Activated gamma-delta T cell treated with anti-CD3 and anti-CD28 coated beads, Interleukin-2, amount 50 U/mL, for 16 hours (primary cell): ENCODE data around the gene PACRG.

Experiments used
- DNase-seq: peaks from one replicate; pipeline ENCODE4 v3.0.0-alpha.2; 2020; ENCODE audit warnings: low read depth

PACRG gene

DNA sequence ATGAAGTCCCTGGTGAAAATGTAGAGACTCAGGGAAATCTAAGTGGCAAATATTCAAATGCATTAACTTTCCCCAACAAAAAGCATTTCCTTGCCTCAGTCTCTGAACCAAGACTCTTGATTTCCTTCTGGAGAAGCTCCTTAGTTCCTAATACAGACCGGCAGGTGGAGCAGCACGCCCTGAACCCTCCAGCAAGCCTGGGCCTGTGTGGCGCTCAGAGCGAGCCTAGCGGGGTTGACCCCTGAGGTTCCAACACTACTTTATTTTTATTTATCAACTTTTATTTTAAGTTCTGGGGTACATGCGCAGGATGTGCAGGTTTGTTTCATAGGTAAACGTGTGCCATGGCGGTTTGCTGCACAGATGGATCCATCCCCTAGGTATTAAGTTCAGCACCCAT is 50.8 kb downstream of the PACRG start:
- DNase-seq = no peak

DNA sequence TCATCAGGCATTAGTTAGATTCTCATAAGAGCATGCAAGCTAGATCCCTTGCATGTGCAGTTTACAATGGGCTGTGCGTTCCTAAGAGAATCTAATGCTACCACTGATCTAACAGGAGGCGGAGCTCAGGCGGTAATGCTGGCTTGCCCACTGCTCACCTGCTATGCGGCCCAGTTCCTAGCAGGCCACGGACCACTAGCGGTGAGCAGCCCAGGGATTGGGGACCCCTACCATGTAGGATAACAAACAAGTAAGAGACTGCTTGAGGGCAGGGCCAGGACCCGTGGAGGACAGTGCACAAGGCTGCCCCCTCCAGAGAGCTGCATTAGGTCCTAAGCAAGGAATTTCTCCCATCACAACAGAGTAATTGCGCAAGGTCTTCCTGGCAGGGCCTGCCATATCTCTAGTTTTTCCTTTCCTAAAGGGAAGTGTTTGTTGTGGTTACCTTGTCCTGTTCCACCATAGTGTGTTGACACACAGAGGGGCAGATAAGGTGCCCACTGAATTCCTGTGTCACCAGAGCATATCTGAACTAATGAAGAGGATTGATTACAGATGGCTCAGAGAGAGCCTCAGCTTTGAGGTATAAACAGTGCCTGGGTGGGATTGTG is 58.0 kb downstream of the PACRG start:
- no peak for DNase-seq

DNA sequence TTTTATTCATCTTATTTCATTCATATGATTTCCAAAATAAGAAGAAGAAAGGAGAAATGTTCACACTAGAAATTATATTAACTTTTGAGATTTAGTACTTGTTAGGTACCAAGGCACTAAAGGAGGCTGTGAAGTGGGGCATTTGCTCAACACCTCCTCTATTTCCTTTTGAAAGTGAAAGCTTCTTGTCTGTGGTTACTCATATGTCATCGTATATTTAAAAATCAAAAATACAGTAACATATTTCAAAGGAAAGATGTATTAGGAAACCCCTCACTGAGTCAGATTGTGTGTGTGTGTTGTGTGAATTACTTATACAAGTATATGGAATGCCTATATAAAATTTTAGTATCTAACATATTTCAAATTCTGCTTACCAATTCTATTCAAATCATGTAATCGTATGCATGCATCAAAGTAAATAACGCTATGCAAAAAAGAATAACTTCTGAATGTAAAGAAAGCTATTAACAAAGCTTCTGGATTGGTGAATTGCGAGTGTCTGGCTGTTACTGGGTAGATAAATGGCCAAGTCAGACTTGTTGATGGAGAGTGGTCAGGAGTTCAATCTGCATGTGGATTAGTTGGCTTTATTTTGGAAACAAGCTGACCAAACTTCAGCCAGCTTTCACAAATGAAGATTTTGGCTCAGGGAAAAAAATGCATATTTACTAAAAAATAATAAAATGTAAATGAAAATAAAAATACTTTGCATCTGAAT is 70.9 kb downstream of the PACRG start:
- no peak for DNase-seq

DNA sequence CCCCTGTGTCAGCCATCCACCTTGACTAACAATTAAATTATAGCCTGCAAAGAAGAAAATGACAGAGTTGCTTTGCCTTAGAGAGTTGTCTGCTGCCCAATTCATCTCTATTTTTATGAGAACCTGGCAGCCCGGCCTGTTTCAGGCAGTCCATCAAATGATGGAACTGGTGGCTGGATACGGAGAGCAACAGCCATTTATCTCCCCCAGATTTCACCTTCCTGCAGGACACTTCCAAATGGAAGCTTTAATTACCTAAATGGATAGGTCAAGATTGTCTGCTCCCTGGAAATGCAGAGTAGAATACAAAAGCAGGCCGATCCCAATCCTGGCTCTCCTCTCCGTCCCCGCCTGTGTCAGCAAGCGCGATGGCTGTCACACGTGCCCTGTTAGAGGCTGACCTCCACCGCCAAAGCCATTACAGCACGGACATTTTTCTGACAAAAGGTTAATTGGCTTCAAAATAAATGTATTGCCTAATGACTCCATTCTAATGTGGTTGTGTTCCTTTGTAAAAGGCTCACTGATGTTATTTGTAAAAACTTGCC is 86.7 kb downstream of the PACRG start:
- no peak for DNase-seq

DNA sequence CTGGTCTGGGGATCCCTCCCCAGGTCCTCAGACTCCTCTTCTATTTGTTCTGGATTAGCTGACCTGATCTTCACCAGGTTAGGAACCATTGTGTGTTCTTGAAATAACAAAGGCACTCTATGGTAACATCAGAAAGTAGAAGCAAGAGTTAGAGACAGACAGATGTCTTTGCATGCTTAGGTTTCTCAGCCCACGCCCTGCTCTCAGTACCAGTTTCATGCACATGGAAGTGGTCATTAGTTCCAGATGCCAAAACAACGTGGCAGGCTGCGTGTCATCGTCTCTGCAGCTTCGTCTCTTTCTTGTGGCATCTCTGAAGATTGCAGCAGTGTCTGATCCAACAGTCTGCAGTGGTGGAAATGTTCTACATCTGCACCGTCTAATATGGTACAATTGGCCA is 89.4 kb downstream of the PACRG start:
- DNase-seq = no peak

DNA sequence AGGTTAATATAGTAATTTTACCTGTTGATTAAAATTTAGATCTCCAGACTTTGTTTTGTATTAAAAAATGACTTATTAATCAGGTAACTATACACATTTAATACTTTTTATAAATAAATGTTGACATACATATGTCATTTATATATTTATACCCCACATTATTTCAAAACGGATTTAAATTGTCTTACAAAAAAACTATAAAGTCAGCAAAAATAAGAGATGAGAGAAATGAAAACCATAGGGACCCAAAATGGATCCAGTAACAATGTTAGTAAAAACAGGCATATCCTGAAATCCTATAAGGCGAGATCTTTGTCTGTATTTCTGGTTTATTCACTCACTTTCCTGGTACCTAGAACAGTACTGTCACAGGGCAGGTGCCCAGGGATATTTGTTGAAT is 91.5 kb downstream of the PACRG start:
- no peak for DNase-seq

DNA sequence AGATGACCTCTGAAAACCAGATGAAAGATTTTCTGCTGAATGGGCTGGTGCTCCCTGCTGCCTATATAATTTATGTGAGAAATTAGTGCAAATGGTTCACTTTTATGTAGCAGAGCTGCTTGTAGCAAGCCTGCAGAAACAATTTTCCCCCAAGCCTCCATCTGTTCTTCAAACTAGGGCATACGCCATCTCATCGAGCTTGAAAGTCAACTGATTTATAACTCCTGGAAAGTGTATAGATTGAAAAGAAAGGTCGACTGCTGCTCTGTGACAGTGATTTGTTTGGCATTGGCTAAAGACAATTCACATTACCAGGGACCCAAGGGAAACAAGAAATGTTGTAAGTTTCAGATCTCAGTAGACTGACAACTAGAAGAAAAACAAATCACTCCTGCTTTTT is 93.3 kb downstream of the PACRG start:
- no peak for DNase-seq

DNA sequence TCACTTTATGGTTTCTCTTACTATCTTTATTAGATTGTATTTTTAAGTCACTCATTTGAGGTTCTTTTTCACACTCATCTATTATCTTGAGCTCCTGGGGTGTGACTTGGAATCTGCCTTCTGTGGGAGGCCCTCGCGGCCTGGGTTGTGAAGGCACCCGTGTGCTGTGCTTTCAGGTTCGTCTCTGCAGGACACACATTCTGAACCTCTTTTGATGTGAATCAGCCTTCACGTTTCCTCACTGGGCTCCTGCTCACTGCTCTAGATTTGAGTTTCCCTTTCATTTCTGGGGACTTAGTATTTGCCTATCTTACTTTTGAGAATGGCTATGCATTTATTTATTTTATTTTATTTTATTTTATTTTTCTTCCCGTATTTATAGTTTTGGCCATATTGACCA is 97.8 kb downstream of the PACRG start:
- no peak for DNase-seq

DNA sequence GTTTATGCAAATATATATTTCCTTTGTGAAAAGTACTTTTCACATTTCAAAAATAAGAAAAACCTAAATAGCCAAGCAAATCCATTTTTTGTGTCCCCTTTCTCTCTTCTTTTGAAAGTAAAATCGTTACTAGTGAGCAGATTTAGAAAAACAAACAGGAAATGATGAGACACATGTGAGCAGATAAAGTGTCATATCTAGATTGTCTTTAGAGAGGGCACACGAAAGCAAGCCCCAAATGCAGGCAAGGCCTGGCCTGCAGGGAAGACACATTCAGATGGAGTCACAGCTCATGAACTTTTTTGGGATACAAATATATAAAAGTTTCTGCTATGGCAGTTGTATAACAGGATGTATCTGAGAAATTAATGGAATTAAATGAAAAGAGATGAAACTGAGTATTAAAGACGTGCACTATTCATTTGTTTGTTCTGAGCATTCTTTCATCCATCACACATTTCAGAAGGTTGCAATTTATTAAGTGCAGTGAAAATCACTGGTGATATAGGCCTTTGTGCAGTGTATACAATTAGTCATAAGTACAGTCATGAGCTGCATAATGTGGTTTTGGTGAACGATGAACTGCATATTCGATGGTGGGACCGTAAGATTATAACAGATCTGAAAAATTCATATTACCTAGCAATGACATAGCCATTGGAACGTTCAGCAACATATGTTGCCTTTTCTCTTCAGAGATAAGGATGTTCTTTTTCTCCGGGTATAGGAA is 101.4 kb downstream of the PACRG start:
- no peak for DNase-seq

DNA sequence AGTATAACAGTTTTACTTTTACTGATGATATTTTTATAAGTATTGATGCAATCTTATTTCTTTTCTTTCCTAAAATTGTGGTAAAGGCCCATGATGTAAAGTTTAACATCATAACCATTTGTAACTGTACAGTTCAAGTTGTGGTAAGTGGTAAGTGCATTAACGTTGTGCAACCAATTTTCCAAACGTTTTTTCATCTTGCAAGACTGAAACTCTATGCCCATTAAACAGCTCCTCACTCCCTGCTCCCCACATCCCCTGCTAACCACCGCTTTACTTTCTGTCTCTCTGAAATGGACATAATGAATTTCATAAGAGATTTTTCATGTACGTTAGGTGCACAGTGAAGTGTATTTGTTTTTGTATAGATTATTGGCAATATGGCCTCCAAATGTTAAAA is 106.0 kb downstream of the PACRG start:
- no peak for DNase-seq

DNA sequence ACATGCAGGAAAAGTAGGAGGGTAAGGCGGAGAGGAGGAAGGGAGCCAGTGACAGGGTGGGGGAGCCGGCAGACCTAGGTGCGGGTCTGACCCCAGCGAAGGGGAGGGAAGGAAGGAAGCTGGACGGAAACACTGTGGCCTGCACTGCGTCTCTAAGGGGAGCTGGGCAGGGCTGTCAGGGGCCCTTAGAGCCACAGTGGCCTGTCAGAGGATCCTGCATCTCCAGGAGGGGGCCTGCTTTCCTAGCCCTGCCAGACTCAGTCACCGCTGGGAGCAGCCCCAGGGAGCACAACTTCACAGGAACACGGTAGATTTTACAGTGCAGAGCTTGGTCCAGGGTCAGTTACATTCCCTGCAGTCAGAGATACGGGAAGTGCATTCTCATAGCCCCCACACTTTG is 118.2 kb downstream of the PACRG start:
- DNase-seq = no peak

DNA sequence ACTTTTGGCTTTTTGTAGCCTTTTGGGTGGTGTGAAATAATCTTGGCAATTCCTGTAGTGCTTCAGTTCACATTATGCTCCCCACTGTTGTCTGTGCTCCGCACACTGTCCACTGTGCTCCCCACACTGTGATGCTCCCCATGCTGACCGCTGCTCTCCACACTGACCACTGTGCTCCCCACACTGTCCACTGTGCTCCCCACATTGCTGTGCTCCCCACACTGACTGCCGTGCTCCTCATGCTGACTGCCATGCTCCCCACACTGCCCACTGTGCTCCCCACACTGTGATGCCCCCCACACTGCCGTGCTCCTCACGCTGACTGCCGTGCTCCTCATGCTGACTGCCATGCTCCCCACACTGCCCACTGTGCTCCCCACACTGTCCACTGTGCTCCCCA is 118.9 kb downstream of the PACRG start:
- DNase-seq = no peak

DNA sequence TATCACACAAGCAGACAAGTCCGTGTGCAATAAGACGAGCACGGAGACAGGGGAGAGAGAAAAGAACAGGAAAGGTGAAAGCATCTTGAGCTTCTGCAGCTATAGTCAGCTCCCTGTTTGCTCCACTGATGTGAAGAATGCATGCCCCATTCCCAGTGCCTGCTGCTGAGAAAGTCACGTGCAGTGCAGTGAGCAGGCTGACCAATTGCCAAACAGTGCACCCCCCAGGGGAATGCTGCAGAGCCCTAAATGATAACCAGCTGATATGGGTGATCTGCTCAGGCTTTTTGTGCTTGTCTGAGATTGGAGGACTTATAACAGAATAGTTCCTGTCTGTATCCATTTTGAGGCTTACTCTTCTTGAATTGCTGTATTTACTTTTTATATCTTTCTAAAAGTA is 121.5 kb downstream of the PACRG start:
- DNase-seq = no peak

DNA sequence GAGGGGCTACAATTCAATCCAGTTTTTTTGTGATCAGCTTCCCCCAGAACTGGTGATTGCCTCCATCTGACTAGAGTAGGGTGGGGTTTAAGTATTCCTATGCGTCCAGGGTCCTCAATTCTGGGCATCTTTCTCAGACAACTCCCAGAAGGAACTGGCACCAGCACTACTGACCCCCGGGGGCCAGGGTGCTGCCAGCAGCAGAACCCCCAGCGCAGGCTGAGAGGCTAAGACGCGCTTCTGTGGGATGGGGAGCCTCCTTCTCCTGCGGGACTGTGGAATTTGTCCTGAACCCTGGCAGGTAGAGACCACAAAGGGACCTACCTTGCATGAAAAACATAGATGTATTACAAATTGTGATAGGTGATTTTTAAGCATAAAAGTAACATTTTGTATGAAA is 124.4 kb downstream of the PACRG start:
- no peak for DNase-seq

DNA sequence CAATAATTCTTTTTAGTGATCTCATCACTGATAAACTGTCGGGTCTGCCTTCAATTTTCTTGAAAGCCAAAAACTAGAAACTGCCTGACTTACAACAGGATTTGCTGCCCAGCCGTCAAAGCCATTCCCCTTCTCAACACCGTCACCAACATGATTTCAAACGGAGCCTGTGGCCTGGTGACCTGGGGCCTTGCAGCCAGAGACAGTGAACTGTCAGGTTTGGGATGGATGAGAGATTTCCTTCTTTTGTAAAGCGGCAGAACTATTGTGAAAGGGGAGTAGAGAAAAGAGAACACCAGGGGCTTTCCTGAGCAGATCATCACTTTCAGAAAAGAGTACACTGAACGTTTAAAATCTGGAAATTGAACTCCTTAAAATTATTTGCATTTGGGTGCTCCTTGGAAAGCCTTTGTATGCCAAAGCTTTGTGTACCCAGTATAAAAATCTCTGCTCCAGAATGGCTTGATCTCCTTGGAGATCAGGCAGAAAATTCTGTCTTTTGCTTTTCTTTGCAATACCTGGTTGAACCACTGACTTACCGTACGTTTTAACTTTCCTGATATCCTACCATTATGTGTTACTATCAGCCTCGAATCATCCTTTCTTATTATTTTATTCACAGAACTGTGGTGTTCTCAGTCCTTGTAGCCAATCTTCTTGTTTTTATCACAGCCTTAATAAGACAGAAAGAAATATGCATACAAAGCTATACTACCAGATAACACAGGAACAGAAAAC is 125.2 kb downstream of the PACRG start:
- DNase-seq = no peak

DNA sequence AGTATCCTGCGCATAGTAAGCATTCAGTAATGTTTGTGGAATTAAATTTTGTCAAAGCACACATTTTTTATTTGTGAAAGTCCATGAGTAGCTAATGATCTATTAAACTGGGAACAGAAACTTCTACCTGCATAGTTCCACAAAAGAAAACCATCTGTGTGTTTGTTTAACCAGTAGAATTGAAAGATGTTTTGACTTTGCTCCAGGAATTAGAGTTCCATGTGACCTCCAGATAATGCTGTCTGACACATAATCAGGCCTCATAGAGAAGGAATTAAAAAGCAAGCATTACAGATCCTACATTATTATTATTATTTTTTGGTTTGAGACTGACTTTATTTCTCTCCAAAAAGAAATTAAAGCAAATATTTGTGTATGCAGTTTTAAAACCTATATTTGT is 126.5 kb downstream of the PACRG start:
- DNase-seq = no peak

DNA sequence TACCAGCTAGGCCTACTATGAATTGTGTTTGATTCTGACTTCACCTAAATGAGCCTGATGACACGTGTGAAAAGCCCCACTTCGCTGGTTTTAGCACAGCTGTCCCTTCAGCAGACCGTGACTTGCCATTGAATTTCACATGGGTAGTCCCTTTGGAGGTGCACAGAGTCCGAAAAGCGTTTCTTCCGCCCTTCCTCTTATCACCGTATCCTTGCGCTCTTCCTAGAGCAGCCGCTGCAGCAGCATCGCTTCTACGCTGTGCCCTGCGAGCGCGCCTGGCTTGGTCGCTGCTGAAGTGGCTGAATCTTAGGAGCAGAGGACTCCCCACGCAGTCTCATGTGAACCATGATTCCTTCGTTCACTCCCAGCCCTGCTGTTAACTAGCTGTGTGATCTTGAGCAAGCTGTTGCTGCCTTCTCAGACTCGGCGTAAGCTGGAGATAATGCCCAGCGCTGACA is 127.0 kb downstream of the PACRG start:
- DNase-seq = no peak

DNA sequence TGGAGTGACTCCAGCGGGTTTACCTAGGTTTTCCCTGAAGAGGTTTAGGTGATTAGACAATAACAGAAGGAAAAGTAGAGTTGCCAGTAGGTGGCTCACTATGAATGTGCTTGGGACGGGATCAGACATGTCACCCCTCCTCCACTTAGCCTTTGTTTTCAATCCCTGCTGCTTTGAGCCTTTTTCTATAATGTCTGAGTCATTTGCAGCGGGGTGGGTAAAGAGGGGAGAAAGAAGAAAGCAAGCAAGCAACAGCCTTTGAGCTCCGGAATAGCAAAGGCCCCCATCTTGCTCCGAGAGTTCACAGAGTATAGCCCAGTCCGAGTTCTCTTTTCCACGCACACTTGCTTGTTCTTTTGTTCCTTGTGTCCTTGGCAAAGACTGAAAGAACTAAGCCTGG is 129.1 kb downstream of the PACRG start:
- DNase-seq = no peak

DNA sequence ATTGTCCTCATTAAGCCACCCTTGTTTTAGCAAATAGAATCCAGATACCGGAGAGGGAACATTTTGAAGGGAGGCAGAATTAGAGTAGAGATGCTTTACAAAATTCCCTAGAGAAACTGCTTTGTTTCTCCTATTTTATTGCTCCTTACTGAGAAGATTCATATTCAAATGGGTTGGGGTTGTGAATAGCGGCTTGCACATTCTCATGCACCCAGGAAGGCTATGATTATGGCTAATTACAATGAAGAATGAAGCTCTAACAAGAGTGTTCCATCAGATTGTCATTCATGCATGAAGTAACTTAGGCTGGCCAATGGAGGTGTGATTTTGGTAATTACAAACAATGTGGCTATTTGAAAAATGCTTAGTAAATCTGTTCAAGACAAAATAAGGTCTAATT is 129.6 kb downstream of the PACRG start:
- no peak for DNase-seq

DNA sequence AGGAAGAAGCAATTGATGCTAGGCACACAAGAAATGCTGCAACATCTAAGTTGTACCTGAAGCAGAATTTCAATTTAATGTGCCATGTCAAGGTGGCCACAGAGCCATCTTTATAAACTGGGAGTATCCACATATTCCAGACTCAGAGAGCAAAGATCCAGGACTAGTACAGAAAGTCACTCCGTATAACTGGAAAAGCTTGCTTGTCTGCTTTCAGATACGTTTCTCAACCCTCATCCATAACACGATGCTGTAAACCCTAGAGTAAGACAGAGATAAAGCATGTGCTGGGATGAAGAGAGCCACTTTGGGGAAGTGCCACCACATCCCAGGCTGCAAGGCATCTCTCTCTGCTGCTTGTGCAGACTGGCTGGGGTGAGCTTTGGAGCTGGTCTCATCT is 134.7 kb downstream of the PACRG start:
- no peak for DNase-seq

DNA sequence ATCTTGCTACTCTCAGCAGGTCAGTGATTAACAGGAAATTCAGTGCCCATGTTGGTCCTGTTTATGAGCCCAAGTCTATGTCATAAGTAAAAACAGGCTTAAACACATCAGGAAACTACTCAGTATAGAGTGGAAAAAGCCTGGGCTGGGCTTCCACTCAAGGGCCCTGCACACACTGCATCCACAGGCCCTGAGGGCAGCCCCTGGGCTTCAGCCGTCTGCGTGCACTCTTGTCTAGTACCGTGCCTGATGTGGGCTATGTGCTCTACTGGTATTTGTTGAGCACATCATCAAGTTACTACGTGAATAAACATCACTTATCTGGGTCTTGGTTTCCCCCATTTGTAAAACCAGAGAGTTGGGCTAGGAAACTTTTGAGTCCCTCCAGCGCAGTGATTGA is 135.2 kb downstream of the PACRG start:
- DNase-seq = no peak

DNA sequence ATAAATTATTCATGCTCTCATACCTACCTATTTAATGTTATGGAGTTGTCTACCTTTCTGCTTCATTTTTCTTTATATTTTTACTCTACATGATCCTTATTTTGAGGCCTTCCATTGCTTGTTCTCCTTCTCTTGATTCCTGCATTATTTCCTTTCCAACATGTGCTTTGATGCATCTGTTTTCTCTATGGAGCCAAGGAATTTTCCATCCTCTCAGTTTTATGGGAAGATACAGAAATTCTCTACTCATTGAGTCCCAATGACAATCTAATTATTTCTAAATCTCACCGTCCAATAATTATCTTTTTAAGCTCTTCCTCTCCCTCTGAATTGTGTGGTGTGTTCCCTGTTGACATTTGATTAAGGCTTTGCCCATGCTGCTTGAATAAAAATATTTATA is 136.0 kb downstream of the PACRG start:
- no peak for DNase-seq

DNA sequence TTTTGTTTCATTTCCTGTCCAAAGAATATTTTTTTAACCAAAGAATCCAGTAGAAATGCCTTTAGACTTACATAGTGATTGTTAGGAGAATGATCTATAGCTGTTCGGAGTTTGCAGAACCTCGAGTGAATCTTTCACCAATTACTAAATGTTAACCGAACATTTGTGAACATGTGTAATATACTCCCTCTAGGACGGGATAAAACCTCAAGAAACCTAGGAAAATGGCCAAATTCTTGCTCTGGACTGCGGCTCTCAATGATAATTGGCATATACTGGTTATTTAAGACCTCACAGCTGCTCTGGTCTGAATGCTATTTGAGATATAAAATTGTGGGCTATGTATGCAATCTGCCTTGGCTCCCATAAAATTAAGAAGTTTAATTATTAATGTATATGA is 137.1 kb downstream of the PACRG start:
- no peak for DNase-seq
